HG03064 (cell line): Measurements from ENCODE around the gene FBN3.
"Not testable (repeated sequence)": the region's sequence is repeated elsewhere in the genome, so short reads cannot be mapped to it uniquely, and the experiment has no call there.

ENCODE experiments used
- ATAC-seq: cut with Tn5 transposase; IDR thresholded peaks from one replicate; pipeline ENCODE4 v1.9.1; 2021; ENCODE audit warnings: low read depth; ENCODE audit not compliant: unreplicated experiment

The FBN3 gene

GRCh38 chr19:8033287-8034177, 115.9 kb downstream of the FBN3 start:
- ATAC-seq = not testable (repeated sequence)

DNA sequence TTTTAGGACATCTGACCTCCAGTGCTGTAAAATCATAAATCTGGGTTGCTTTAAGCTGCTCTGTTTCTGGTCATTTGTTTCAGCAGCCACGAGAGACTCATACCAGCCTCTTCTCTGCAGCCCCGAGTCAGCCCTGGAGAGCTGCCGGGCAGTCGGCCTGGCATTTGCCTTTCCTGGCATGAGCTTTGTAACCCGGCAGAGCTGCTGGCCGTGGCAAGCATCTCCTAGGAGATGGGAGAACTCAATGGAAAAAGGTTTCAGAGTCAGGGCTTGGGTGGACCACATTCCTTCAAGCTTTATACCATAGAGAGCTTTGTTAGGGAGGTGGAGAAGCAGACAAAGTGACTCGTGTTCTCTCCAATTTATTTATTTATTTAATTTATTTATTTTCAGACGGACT, 118.4 kb downstream of the FBN3 start:
- no peak for ATAC-seq

DNA sequence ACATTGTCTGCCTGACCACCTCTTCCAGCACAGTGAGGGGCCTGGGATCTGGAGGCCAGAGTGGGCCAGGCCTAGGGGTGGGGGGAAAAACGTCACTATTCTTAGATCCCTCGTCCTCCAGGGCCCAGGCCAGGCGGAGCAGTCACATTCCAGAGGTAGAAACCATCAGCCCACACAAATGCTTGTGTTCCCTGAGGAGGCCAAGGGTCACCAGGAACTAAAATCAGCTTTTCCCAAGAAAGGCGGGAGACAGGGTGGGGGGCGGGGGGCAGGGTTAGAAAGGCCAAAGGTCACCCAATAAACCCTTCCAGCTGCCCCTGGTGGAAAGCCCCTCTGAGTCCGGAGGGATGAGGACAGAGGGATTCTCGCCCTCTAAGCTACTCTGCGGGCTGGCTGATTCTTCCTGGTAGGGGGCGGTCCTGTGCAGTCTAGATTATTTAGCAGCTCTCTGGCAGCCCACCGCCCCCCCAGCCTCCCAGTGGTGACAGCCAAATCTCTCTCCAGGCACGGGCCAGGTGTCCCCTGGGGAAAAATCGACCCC, 120.4 kb downstream of the FBN3 start:
- ATAC-seq = no peak

- ATAC-seq = no peak
Observed at GRCh38 chr19:8025316-8025715, 124.1 kb downstream of the FBN3 start.

DNA sequence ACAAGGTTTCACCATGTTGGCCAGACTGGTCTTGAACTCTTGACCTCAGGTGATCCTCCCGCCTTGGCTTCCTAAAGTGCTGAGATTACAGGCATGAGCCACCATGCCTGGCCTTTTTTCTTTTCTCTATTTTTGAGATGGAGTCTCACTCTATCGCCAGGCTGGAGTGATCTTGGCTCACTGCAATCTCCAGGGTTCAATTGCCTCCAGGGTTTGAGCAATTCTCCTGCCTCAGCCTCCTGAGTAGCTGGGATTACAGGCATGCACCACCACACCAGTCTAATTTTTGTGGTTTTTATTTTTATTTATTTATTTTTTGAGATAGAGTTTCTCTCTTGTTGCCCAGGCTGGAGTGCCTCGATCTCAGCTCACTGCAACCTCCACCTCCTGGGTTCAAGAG, 125.1 kb downstream of the FBN3 start:
- ATAC-seq = not testable (repeated sequence)

DNA sequence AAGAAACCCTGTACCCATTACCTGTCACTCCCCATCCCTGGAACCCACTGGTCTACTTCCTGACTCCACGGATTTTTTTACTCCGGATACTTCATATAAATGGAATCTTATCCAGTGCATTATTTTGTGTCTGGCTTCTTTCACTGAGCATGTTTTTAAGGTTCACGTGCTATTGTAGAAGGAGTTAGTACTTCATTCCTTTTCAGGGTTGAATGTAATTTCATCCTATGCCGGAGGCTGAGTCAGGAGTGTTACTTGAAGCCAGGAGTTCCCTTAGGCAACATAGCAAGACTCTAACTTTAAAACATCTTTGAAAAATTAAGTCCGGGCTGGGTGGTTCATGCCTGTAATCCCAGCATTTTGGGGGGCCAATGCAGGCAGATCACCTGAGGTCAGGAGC, 126.0 kb downstream of the FBN3 start:
- no peak for ATAC-seq

DNA sequence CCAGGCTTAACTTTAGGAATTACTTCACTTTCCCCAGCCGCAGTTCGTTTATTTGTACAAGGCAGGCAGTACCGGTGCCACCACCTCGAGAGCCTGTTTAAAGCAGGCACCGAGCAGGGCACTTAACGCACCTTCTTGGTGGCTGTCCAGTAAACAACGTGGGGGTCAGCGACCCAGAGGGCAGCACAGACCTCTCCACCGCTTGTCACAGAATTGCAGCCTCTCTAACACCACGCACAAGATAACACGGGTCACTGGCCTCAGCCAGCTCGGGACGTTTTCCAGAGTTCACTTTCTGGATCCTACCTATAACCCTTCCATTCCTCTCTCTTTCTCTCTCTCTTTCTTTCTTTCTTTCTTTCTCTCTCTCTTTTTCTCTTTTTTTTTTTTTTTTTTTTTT, 127.1 kb downstream of the FBN3 start:
- no peak for ATAC-seq

GRCh38 chr19:8021374-8021773, 128.0 kb downstream of the FBN3 start:
- ATAC-seq = no peak

GRCh38 chr19:8020681-8021080, 128.7 kb downstream of the FBN3 start:
- ATAC-seq = no peak

DNA sequence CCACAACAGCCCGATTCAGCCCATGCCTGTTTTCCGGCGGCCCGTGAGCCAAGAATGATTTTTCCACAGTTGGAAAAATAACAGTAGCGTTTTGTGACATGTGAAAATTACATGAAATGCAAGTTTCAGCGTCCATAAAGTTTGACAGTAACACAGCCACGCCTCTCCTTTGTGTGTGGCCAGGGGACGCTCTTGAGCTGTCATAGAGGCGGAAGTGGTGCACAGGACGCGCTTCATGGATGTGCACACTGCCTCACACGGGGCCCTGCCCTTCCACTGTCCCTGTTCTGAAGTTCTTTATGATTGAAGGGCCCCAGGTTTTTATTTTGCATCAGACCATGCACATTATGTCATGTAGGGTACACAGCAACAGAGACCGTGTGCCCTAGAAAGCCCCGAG, 131.6 kb downstream of the FBN3 start:
- ATAC-seq = no peak
